HEK293 (cell line): Measurements from ENCODE around the gene OSBPL1A.

Experiments used
- BCL11A ChIP-seq: fragments of 450-650 bp; formaldehyde crosslinking; IDR thresholded peaks from 2 replicates; pipeline ENCODE4 v1.5.1; 2016; ENCODE audit warnings: low read depth, missing biosample characterization, missing genetic modification characterization
- BCL11B ChIP-seq: fragments of 450-650 bp; formaldehyde crosslinking; IDR thresholded peaks from 2 replicates; pipeline ENCODE4 v1.5.1; 2016; ENCODE audit warnings: low read depth, missing biosample characterization, missing genetic modification characterization
- GLI2 ChIP-seq: fragments of 450-650 bp; formaldehyde crosslinking; IDR thresholded peaks from 2 replicates; pipeline ENCODE4; 2017; ENCODE audit warnings: missing biosample characterization, missing genetic modification characterization, low read depth, borderline replicate concordance
- GLI4 ChIP-seq: fragments of 450-650 bp; formaldehyde crosslinking; IDR thresholded peaks from 2 replicates; pipeline ENCODE4 v1.5.1; 2016; ENCODE audit warnings: missing biosample characterization, missing genetic modification characterization
- GLIS1 ChIP-seq: fragments of 450-650 bp; formaldehyde crosslinking; IDR thresholded peaks from 2 replicates; pipeline ENCODE4 v1.5.1; 2016; ENCODE audit warnings: missing biosample characterization, missing genetic modification characterization
- GLIS2 ChIP-seq: fragments of 450-650 bp; formaldehyde crosslinking; IDR thresholded peaks from 2 replicates; pipeline ENCODE4 v1.5.1; 2016; ENCODE audit warnings: missing biosample characterization, missing genetic modification characterization
- MEIS1 ChIP-seq: sonication (generic); formaldehyde crosslinking; IDR thresholded peaks from 2 replicates; pipeline ENCODE4 v1.8.1; 2022; ENCODE audit warnings: missing genetic modification reagents, mild to moderate bottlenecking, borderline replicate concordance
- OSR2 ChIP-seq: fragments of 450-650 bp; formaldehyde crosslinking; IDR thresholded peaks from 2 replicates; pipeline ENCODE4 v1.5.1; 2016; ENCODE audit warnings: missing biosample characterization, missing genetic modification characterization
- REPIN1 ChIP-seq: fragments of 450-650 bp; formaldehyde crosslinking; IDR thresholded peaks from 2 replicates; pipeline ENCODE4 v1.5.1; 2017; ENCODE audit warnings: missing biosample characterization, missing genetic modification characterization, low read depth
- SCRT2 ChIP-seq: fragments of 450-650 bp; formaldehyde crosslinking; IDR thresholded peaks from 2 replicates; pipeline ENCODE4 v1.5.1; 2016; ENCODE audit warnings: missing biosample characterization, missing genetic modification characterization
- SP2 ChIP-seq: fragments of 450-650 bp; formaldehyde crosslinking; IDR thresholded peaks from 2 replicates; pipeline ENCODE4 v1.5.1; 2016; ENCODE audit warnings: missing biosample characterization, missing genetic modification characterization
- ZBTB1 ChIP-seq: fragments of 450-650 bp; formaldehyde crosslinking; IDR thresholded peaks from 2 replicates; pipeline ENCODE4 v1.5.1; 2016; ENCODE audit warnings: missing biosample characterization, missing genetic modification characterization
- ZBTB21 ChIP-seq: fragments of 450-650 bp; formaldehyde crosslinking; IDR thresholded peaks from 2 replicates; pipeline ENCODE4 v1.5.1; 2017; ENCODE audit warnings: missing biosample characterization, missing genetic modification characterization
- ZEB2 ChIP-seq: fragments of 450-650 bp; formaldehyde crosslinking; IDR thresholded peaks from 2 replicates; pipeline ENCODE4 v1.5.1; 2016; ENCODE audit warnings: missing biosample characterization, missing genetic modification characterization
- ZFP37 ChIP-seq: fragments of 450-650 bp; formaldehyde crosslinking; IDR thresholded peaks from 2 replicates; pipeline ENCODE4 v1.5.1; 2016; ENCODE audit warnings: missing biosample characterization, missing genetic modification characterization
- ZIC2 ChIP-seq: fragments of 450-650 bp; formaldehyde crosslinking; IDR thresholded peaks from 2 replicates; pipeline ENCODE4 v1.5.1; 2016; ENCODE audit warnings: missing biosample characterization, missing genetic modification characterization
- ZNF121 ChIP-seq: fragments of 450-650 bp; formaldehyde crosslinking; IDR thresholded peaks from 2 replicates; pipeline ENCODE4 v1.5.1; 2016; ENCODE audit warnings: missing biosample characterization, missing genetic modification characterization
- ZNF138 ChIP-seq: fragments of 450-650 bp; formaldehyde crosslinking; IDR thresholded peaks from 2 replicates; pipeline ENCODE4 v1.5.1; 2016; ENCODE audit warnings: missing biosample characterization, missing genetic modification characterization, borderline replicate concordance
- ZNF2 ChIP-seq: fragments of 450-650 bp; formaldehyde crosslinking; IDR thresholded peaks from 2 replicates; pipeline ENCODE4 v1.5.1; 2016; ENCODE audit warnings: missing biosample characterization, missing genetic modification characterization
- ZNF274 ChIP-seq, 2 experiments: fragments of 200-500 bp in 1 of 2; fragments of 450-650 bp in 1 of 2; sonication (Bioruptor generic) in 1 of 2; formaldehyde crosslinking in 1 of 2; IDR thresholded peaks; 2 replicates each; pipeline versions ENCODE4 v1.5.1 to v1.6.1; 2014 to 2016; ENCODE audit warnings: borderline replicate concordance in 1 of 2, inconsistent platforms in 1 of 2, low read length in 1 of 2, missing biosample characterization in 1 of 2, missing genetic modification characterization in 1 of 2
- ZNF292 ChIP-seq: fragments of 450-650 bp; formaldehyde crosslinking; IDR thresholded peaks from 2 replicates; pipeline ENCODE4 v1.5.1; 2016; ENCODE audit warnings: low read depth, missing biosample characterization, missing genetic modification characterization, borderline replicate concordance
- ZNF394 ChIP-seq: fragments of 450-650 bp; formaldehyde crosslinking; IDR thresholded peaks from 2 replicates; pipeline ENCODE4 v1.5.1; 2016; ENCODE audit warnings: missing biosample characterization, missing genetic modification characterization, mild to moderate bottlenecking, moderate library complexity, borderline replicate concordance
- ZNF433 ChIP-seq: fragments of 450-650 bp; formaldehyde crosslinking; IDR thresholded peaks from 2 replicates; pipeline ENCODE4 v1.5.1; 2016; ENCODE audit warnings: missing biosample characterization, missing genetic modification characterization, low read depth
- ZNF473 ChIP-seq: fragments of 450-650 bp; formaldehyde crosslinking; IDR thresholded peaks from 2 replicates; pipeline ENCODE4 v1.5.1; 2017; ENCODE audit warnings: missing biosample characterization, missing genetic modification characterization
- ZNF48 ChIP-seq: fragments of 450-650 bp; formaldehyde crosslinking; IDR thresholded peaks from 2 replicates; pipeline ENCODE4 v1.5.1; 2016; ENCODE audit warnings: missing biosample characterization, missing genetic modification characterization
- ZNF514 ChIP-seq: fragments of 450-650 bp; formaldehyde crosslinking; IDR thresholded peaks from 2 replicates; pipeline ENCODE4 v1.5.1; 2016; ENCODE audit warnings: missing biosample characterization, missing genetic modification characterization
- ZNF529 ChIP-seq: fragments of 450-650 bp; formaldehyde crosslinking; IDR thresholded peaks from 2 replicates; pipeline ENCODE4 v1.5.1; 2017; ENCODE audit warnings: missing genetic modification characterization, missing biosample characterization; ENCODE audit not compliant: insufficient replicate concordance
- ZNF530 ChIP-seq: fragments of 450-650 bp; formaldehyde crosslinking; IDR thresholded peaks from 2 replicates; pipeline ENCODE4 v1.5.1; 2016; ENCODE audit warnings: low read depth, missing biosample characterization, missing genetic modification characterization
- ZNF549 ChIP-seq: fragments of 450-650 bp; IDR thresholded peaks from 2 replicates; pipeline ENCODE4 v1.5.1; 2018; ENCODE audit warnings: missing biosample characterization, missing genetic modification characterization, mild to moderate bottlenecking, inconsistent platforms, moderate library complexity
- ZNF776 ChIP-seq: fragments of 450-650 bp; formaldehyde crosslinking; IDR thresholded peaks from 2 replicates; pipeline ENCODE4 v1.5.0; 2017; ENCODE audit warnings: missing biosample characterization, missing genetic modification characterization, borderline replicate concordance
- ZNF791 ChIP-seq: fragments of 450-650 bp; formaldehyde crosslinking; IDR thresholded peaks from 2 replicates; pipeline ENCODE4 v1.5.1; 2016; ENCODE audit warnings: missing biosample characterization, missing genetic modification characterization
- ZXDB ChIP-seq: fragments of 450-650 bp; formaldehyde crosslinking; IDR thresholded peaks from 2 replicates; pipeline ENCODE4 v1.5.1; 2016; ENCODE audit warnings: missing biosample characterization, missing genetic modification characterization
- TF ChIP-seq, protein P1 (sequence below): fragments of 450-650 bp; formaldehyde crosslinking; IDR thresholded peaks from 2 replicates; pipeline ENCODE4 v1.5.1; 2017; ENCODE audit warnings: missing biosample characterization, missing genetic modification characterization
- TF ChIP-seq, protein P2 (sequence below): fragments of 450-650 bp; formaldehyde crosslinking; IDR thresholded peaks from 2 replicates; pipeline ENCODE4 v1.5.1; 2017; ENCODE audit warnings: missing biosample characterization, missing genetic modification characterization
- TF ChIP-seq, protein P3 (sequence below): fragments of 450-650 bp; formaldehyde crosslinking; IDR thresholded peaks from 2 replicates; pipeline ENCODE4 v1.5.1; 2016; ENCODE audit warnings: missing biosample characterization, missing genetic modification characterization
- TF ChIP-seq, protein P4 (sequence below): fragments of 450-650 bp; formaldehyde crosslinking; IDR thresholded peaks from 2 replicates; pipeline ENCODE4 v1.5.1; 2017; ENCODE audit warnings: missing biosample characterization, missing genetic modification characterization

Gene OSBPL1A

DNA sequence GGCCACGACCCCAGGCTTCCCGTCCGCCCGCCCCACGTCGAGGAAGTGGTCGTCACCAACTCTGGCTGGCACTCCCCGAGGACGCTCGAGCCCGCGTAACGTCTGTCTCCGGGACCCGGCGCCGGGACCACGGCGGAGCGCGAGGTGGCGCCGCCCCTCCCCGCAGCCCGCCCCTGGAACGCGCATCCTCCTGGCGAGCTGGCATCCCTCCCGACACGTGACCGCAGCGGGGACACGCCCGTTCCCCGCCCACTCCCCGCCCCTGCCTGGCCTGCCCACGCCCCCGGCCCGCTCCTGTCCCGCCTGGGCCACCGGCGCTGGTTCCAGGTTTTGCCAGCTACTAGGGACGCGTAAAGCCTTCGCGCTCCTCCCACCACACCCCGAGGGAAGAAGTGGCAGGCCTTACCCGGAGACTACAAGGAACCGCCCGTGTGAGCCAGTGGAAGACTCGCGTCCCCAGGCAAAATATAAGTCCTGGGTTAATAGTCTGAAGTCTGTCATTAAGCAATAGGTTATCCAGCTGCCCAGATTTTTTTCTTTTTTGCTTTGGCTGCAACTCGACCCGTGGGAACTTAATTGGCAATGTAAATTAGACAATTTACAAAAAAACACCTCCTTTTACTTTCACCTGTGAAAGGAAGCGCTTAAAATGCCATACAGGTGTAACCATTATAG is at the start of gene OSBPL1A (continued):
- TF ChIP-seq ZNF514 (tag by site-specific recombination) (no peak), GLIS1 (tag by site-specific recombination) (peak; percentile 83), ZNF776 (tag by site-specific recombination) (no peak), SCRT2 (tag by site-specific recombination) (no peak), ZEB2 (no peak), ZIC2 (tag by site-specific recombination) (peak; percentile 47), GLI2 (no peak), GLIS2 (tag by site-specific recombination) (peak; percentile 98), ZNF791 (tag by site-specific recombination) (no peak), ZNF549 (no peak), ZNF274 (IDR thresholded peaks at IDR 0.05; ENCODE audit: low read length) (no peak), ZNF274 (tag by site-specific recombination; IDR thresholded peaks at IDR 0.05; ENCODE audit: borderline replicate concordance) (no peak), MEIS1 (CRISPR knock-in tag) (no peak), BCL11A (no peak), BCL11B (tag by site-specific recombination) (0 out of 2 replicates have a peak, but pooled peaks have one; percentile 12), SP2 (tag by site-specific recombination) (peak; percentile 79), ZNF394 (no peak), ZNF473 (tag by site-specific recombination) (no peak), ZNF2 (tag by site-specific recombination) (no peak), ZNF529 (no peak), ZBTB1 (tag by site-specific recombination) (peak; percentile 29; the same call in 1 of the 2 replicates), REPIN1 (tag by site-specific recombination) (no peak), ZNF121 (tag by site-specific recombination) (no peak), ZXDB (tag by site-specific recombination) (peak; percentile 86), ZBTB21 (no peak), ZNF138 (tag by site-specific recombination) (no peak), ZNF292 (tag by site-specific recombination) (no peak), OSR2 (tag by site-specific recombination) (0 out of 2 replicates have a peak, but pooled peaks have one; percentile 26), ZNF433 (tag by site-specific recombination) (no peak), ZNF530 (tag by site-specific recombination) (no peak), ZFP37 (tag by site-specific recombination) (no peak; the same call in 1 of the 2 replicates), ZNF48 (no peak), GLI4 (tag by site-specific recombination) (no peak)
- TF ChIP-seq, protein P1, sequence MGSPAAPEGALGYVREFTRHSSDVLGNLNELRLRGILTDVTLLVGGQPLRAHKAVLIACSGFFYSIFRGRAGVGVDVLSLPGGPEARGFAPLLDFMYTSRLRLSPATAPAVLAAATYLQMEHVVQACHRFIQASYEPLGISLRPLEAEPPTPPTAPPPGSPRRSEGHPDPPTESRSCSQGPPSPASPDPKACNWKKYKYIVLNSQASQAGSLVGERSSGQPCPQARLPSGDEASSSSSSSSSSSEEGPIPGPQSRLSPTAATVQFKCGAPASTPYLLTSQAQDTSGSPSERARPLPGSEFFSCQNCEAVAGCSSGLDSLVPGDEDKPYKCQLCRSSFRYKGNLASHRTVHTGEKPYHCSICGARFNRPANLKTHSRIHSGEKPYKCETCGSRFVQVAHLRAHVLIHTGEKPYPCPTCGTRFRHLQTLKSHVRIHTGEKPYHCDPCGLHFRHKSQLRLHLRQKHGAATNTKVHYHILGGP (tag by site-specific recombination): no peak
- TF ChIP-seq, protein P2, sequence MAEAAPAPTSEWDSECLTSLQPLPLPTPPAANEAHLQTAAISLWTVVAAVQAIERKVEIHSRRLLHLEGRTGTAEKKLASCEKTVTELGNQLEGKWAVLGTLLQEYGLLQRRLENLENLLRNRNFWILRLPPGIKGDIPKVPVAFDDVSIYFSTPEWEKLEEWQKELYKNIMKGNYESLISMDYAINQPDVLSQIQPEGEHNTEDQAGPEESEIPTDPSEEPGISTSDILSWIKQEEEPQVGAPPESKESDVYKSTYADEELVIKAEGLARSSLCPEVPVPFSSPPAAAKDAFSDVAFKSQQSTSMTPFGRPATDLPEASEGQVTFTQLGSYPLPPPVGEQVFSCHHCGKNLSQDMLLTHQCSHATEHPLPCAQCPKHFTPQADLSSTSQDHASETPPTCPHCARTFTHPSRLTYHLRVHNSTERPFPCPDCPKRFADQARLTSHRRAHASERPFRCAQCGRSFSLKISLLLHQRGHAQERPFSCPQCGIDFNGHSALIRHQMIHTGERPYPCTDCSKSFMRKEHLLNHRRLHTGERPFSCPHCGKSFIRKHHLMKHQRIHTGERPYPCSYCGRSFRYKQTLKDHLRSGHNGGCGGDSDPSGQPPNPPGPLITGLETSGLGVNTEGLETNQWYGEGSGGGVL (tag by site-specific recombination): peak; percentile 59
- TF ChIP-seq, protein P3, sequence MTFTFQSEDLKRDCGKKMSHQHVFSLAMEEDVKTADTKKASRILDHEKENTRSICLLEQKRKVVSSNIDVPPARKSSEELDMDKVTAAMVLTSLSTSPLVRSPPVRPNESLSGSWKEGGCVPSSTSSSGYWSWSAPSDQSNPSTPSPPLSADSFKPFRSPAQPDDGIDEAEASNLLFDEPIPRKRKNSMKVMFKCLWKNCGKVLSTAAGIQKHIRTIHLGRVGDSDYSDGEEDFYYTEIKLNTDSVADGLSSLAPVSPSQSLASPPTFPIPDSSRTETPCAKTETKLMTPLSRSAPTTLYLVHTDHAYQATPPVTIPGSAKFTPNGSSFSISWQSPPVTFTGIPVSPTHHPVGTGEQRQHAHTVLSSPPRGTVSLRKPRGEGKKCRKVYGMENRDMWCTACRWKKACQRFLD: no peak
- TF ChIP-seq, protein P4, sequence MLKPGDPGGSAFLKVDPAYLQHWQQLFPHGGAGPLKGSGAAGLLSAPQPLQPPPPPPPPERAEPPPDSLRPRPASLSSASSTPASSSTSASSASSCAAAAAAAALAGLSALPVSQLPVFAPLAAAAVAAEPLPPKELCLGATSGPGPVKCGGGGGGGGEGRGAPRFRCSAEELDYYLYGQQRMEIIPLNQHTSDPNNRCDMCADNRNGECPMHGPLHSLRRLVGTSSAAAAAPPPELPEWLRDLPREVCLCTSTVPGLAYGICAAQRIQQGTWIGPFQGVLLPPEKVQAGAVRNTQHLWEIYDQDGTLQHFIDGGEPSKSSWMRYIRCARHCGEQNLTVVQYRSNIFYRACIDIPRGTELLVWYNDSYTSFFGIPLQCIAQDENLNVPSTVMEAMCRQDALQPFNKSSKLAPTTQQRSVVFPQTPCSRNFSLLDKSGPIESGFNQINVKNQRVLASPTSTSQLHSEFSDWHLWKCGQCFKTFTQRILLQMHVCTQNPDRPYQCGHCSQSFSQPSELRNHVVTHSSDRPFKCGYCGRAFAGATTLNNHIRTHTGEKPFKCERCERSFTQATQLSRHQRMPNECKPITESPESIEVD (tag by site-specific recombination): no peak
